SU-DHL-6 (cell line): ENCODE data around the gene EPHA3.

Experiments
- H2AFZ ChIP-seq: fragments of 200-600 bp; sonication (generic); 2 replicates; pipeline ENCODE4 v1.6.1; 2014; ENCODE audit warnings: low read depth, mild to moderate bottlenecking, moderate library complexity, mixed read lengths, antibody characterized with exemption, low read length; ENCODE audit not compliant: severe bottlenecking
- H3F3A ChIP-seq: fragments of 200-600 bp; shearing (Covaris generic); 2 replicates; pipeline ENCODE4 v1.6.0; 2016; ENCODE audit warnings: antibody characterized with exemption, mild to moderate bottlenecking; ENCODE audit not compliant: insufficient read depth
- H3K27ac ChIP-seq: fragments of 200-600 bp; sonication (generic); 2 replicates; pipeline ENCODE4 v1.5.1; 2016; ENCODE audit warnings: low read depth, mild to moderate bottlenecking, low read length, moderate library complexity, mixed read lengths
- H3K27me3 ChIP-seq: fragments of 200-600 bp; sonication (generic), shearing (Covaris generic); 2 replicates; pipeline ENCODE4 v1.6.0; 2014; ENCODE audit warnings: mild to moderate bottlenecking, low read length
- H3K36me3 ChIP-seq: fragments of 200-600 bp; sonication (generic); 2 replicates; pipeline ENCODE4 v1.6.1; 2014; ENCODE audit warnings: mild to moderate bottlenecking, low read length, mixed read lengths
- H3K4me2 ChIP-seq: fragments of 300-600, 200-600 bp; shearing (Covaris generic), sonication (generic); 2 replicates; pipeline ENCODE4 v1.6.0; 2014; ENCODE audit warnings: low read length, low read depth, mild to moderate bottlenecking; ENCODE audit not compliant: poor library complexity, severe bottlenecking
- H3K4me3 ChIP-seq: fragments of 200-600 bp; sonication (generic); 2 replicates; pipeline ENCODE4 v1.5.1; 2014; ENCODE audit warnings: antibody characterized with exemption, low read length, mild to moderate bottlenecking, mixed read lengths; ENCODE audit not compliant: insufficient read depth, poor library complexity, severe bottlenecking
- H3K79me2 ChIP-seq: fragments of 200-600 bp; sonication (generic); 2 replicates; pipeline ENCODE4 v1.6.1; 2014; ENCODE audit warnings: mild to moderate bottlenecking, low read length, moderate library complexity; ENCODE audit not compliant: insufficient read depth
- H3K9ac ChIP-seq: fragments of 200-600 bp; sonication (generic); 2 replicates; pipeline ENCODE4 v1.7.0; 2014; ENCODE audit warnings: mild to moderate bottlenecking, low read length
- H3K9me2 ChIP-seq: fragments of 200-600 bp; sonication (generic); replicated peaks from 2 replicates; pipeline ENCODE4 v1.6.1; 2014; ENCODE audit warnings: low read length; ENCODE audit not compliant: insufficient read depth
- H3K9me3 ChIP-seq: fragments of 200-600 bp; sonication (generic); 2 replicates; pipeline ENCODE4 v1.6.1; 2014; ENCODE audit warnings: low read length, mixed read lengths; ENCODE audit not compliant: insufficient read depth
- H4K20me1 ChIP-seq: fragments of 200-600 bp; sonication (generic); 2 replicates; pipeline ENCODE4 v1.6.1; 2014; ENCODE audit warnings: low read depth, mild to moderate bottlenecking, antibody characterized with exemption, low read length, moderate library complexity, mixed read lengths
- CTCF ChIP-seq: fragments of 200-600 bp; sonication (generic); IDR thresholded peaks from one replicate; pipeline ENCODE4 v1.5.1; 2017; ENCODE audit warnings: antibody characterized with exemption, mild to moderate bottlenecking, low read length, moderate library complexity; ENCODE audit not compliant: insufficient read depth, poor library complexity, severe bottlenecking
- EZH2phosphoT487 ChIP-seq: fragments of 200-600 bp; sonication (generic), shearing (Covaris generic); conservative IDR thresholded peaks from 2 replicates; pipeline ENCODE4 v1.6.1; 2018; ENCODE audit warnings: mild to moderate bottlenecking, antibody characterized with exemption, low read length, moderate library complexity, mixed read lengths

EPHA3 gene

GRCh38 chr3:89521328-89521727 lies 413.9 kb downstream of the EPHA3 start:
- Histone ChIP-seq H3K27ac (no peak overlapping the region), H4K20me1 (no peaks in the 10 kb centered on the region), H3K9me2 (no peaks in the 10 kb centered on the region), H3K27me3 (no peaks in the 10 kb centered on the region), H3K4me2 (no peak overlapping the region), H3K79me2 (no peaks in the 10 kb centered on the region), H2AFZ (no peak overlapping the region), H3F3A (no peaks in the 10 kb centered on the region), H3K9me3 (no peaks in the 10 kb centered on the region), H3K36me3 (no peaks in the 10 kb centered on the region), H3K9ac (no peak overlapping the region), H3K4me3 (no peak overlapping the region)
- TF ChIP-seq EZH2phosphoT487, result no peak
- no peak for TF ChIP-seq CTCF

GRCh38 chr3:89522155-89522554 lies 414.7 kb downstream of the EPHA3 start:
- Histone ChIP-seq H3K4me3 (no peak overlapping the region), H3K36me3 (no peaks in the 10 kb centered on the region), H3F3A (no peaks in the 10 kb centered on the region), H4K20me1 (no peaks in the 10 kb centered on the region), H3K9ac (no peak overlapping the region), H2AFZ (no peak overlapping the region), H3K27me3 (no peaks in the 10 kb centered on the region), H3K79me2 (no peaks in the 10 kb centered on the region), H3K4me2 (no peak overlapping the region), H3K9me3 (no peaks in the 10 kb centered on the region), H3K9me2 (no peaks in the 10 kb centered on the region), H3K27ac (no peak overlapping the region)
- TF ChIP-seq EZH2phosphoT487 (no peak), CTCF (no peak)

GRCh38 chr3:89525609-89526008 lies 418.2 kb downstream of the EPHA3 start:
- Histone ChIP-seq H3K27ac (no peak overlapping the region), H2AFZ (no peak overlapping the region), H3K9me2 (no peaks in the 10 kb centered on the region), H3K36me3 (no peaks in the 10 kb centered on the region), H3F3A (no peaks in the 10 kb centered on the region), H3K9me3 (no peaks in the 10 kb centered on the region), H3K4me3 (no peak overlapping the region), H3K4me2 (no peak overlapping the region), H3K9ac (no peak overlapping the region), H4K20me1 (no peaks in the 10 kb centered on the region), H3K27me3 (no peaks in the 10 kb centered on the region), H3K79me2 (no peaks in the 10 kb centered on the region)
- TF ChIP-seq EZH2phosphoT487 (no peak), CTCF (no peak)
